Fibroblast of the aortic adventitia (primary cell): ENCODE data around the gene IKBKE. TPM values are rescaled to one million over a fixed set of nuclear protein-coding genes. Genes with fewer than 3 reads are reported as not detected.

ENCODE experiments used
- DNase-seq: peaks from one replicate; pipeline ENCODE4 v3.0.0-alpha.2; 2010; ENCODE audit warnings: low read depth
- H3K4me3 ChIP-seq: 2 replicates; pipeline ENCODE4 v1.5.1; 2011; ENCODE audit warnings: low read depth, mild to moderate bottlenecking, control low read depth, low read length, moderate library complexity
- CTCF ChIP-seq: IDR thresholded peaks from 2 replicates; pipeline ENCODE4 v1.5.1; 2011; ENCODE audit warnings: mild to moderate bottlenecking, low read length, control low read depth, inconsistent platforms; ENCODE audit not compliant: insufficient read depth
- total RNA-seq: library from RNA; depleted of rRNA; stranded (reverse); fragments of >200 nt; gene quantifications from 2 replicates; pipeline ENCODE4 v1.2.3, GENCODE V29; 2012; ENCODE audit warnings: low replicate concordance

IKBKE gene
- total RNA-seq, 1 donor: 11.5 TPM

- no peak for TF ChIP-seq CTCF
Measured at GRCh38 chr1:206493279-206493678, 23.0 kb downstream of the IKBKE start.

GRCh38 chr1:206495011-206495461 lies 24.8 kb downstream of the IKBKE start:
- no peak overlapping the region for H3K4me3 ChIP-seq
- TF ChIP-seq CTCF: no peak
- no peak for DNase-seq

More at GRCh38 chr1:206493279-206493678, 23.0 kb downstream of the IKBKE start:
- H3K4me3 ChIP-seq: no peak overlapping the region
- DNase-seq: no peak

- H3K4me3 ChIP-seq: no peak overlapping the region
- peak; percentile 62 for DNase-seq
- TF ChIP-seq CTCF: no peak
Measured at GRCh38 chr1:206495493-206496046, 25.3 kb downstream of the IKBKE start.

- no peak overlapping the region for H3K4me3 ChIP-seq
- no peak for DNase-seq
Measured at GRCh38 chr1:206496131-206496793, 26.0 kb downstream of the IKBKE start.

GRCh38 chr1:206497363-206497762 lies 27.1 kb downstream of the IKBKE start:
- TF ChIP-seq CTCF: no peak
- no peak for DNase-seq
- H3K4me3 ChIP-seq: no peak overlapping the region

More at GRCh38 chr1:206496131-206496793, 26.0 kb downstream of the IKBKE start:
- TF ChIP-seq CTCF: no peak

GRCh38 chr1:206497774-206498173 lies 27.5 kb downstream of the IKBKE start:
- no peak overlapping the region for H3K4me3 ChIP-seq
- no peak for TF ChIP-seq CTCF

More at GRCh38 chr1:206497774-206498173, 27.5 kb downstream of the IKBKE start:
- peak; percentile 62 for DNase-seq
